Heart left ventricle (tissue), 13 donors: ENCODE data around the gene ORMDL3.

ENCODE experiments used
- CTCF ChIP-seq, 12 donors: fragments of 200-600 bp; sonication (generic) in 4 of 12; IDR thresholded peaks; one replicate each; pipeline versions ENCODE4 v1.5.0 to v1.8.0; 2018 to 2022; ENCODE audit warnings: antibody characterized with exemption in 12 of 12, mild to moderate bottlenecking in 5 of 12
- POLR2A ChIP-seq, 2 donors: fragments of 450-650 bp; IDR thresholded peaks; one replicate each; pipeline ENCODE4 v1.6.1; 2017; ENCODE audit warnings: antibody characterized with exemption in 2 of 2, mild to moderate bottlenecking in 2 of 2, moderate library complexity in 2 of 2
- donor health status: ischemic (EF 13 %, LVEDD 7.1; RV severe dilation, severe dysfunction).
- donor health status: DM: no; HTN: yes; CAD: no.
- donor health status: DM: no; HTN: no; CAD: no.
- donor health status: ischemic (EF 25% LVEDD 6.9; RV normal size, moderate dysfunction).
- donor health status: ischemic (EF 25% LVEDD 5.7; RV mildly dilated, moderate dysfunction).
- donor health status: ischemic (EF 35%, LVEDD 5.7; RV mildly dilated, moderate dysfunction).
- donor health status: nonischemic (EF 11% LVEDD 7.7; RV severe dilation, severe dysfunction).
- donor health status: DM: yes; HTN: yes; CAD: no.
- donor health status: PGD.
- donor health status: ischemic (EF 29% LVEDD 5.4; RV normal size, mild dysfunction).
- donor health status: nonischemic (EF 23%, LVEDD 6.1; RV moderate dilation, normal function).

GRCh38 chr17:39952680-39953470, 25.5 kb upstream of the ORMDL3 start:
- no peak for TF ChIP-seq CTCF (IDR thresholded peaks at IDR 0.05)
- peak in 1 of 2 donors; percentile 35 for TF ChIP-seq POLR2A (IDR thresholded peaks at IDR 0.05)
